Renal cortical epithelial cell (primary cell): ENCODE data around the gene C6orf118. TPM values are rescaled to one million over a fixed set of nuclear protein-coding genes. Genes with fewer than 3 reads are reported as not detected.

Experiments
- DNase-seq: peaks from one replicate; pipeline ENCODE4 v3.0.0-alpha.2; 2011; ENCODE audit warnings: low read depth
- total RNA-seq: library from RNA; depleted of rRNA; stranded (reverse); fragments of >200 nt; gene quantifications from 2 replicates; pipeline ENCODE4 v1.2.3, GENCODE V29; 2014

Gene C6orf118
- total RNA-seq = 0.10 TPM in 1 of 2 replicates, not detected in the other

DNA sequence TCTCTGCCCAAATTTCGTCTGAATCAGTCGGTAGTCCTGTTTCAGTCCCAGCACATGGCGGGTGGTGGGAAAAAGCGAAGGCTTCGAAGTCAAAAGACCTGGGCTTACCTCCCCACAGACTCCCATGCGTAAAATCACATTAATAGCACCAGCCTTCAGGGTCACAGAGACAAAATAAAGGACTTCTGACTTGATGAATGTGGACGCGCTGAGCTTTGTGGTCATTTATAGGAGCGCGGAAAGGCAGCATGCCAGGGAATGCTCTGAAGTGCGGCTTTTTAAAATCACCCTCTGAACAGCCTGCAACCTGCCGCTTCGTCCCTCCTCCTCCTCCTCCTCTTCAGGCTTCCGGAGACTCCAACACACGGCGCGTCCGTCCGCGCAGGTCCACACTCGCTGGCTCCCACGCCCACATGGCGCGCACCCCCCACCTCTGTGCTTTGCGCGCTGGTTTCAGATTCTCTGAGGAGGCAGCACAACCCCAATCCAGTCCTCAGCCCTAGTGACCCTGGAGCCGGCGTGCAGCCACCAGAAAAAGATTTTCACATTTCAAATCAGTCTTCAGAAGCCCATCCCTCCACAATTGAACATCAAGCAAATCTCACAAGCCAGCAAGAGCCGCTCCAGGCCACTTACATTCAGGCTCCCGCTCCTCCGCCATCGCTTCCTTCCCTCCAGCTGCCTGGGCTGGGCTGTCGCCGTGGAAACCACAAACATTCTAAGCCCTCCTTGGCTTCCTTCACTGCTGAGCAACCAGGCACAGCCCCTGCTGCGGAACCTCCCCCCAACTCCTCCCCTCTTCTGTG, at the start of gene C6orf118:
C6orf118 (minus strand) TSS at position 680 of the 806 bp plus-strand sequence; CDS start at position 661, 19 bp downstream.
- peak; percentile 80 for DNase-seq

DNA sequence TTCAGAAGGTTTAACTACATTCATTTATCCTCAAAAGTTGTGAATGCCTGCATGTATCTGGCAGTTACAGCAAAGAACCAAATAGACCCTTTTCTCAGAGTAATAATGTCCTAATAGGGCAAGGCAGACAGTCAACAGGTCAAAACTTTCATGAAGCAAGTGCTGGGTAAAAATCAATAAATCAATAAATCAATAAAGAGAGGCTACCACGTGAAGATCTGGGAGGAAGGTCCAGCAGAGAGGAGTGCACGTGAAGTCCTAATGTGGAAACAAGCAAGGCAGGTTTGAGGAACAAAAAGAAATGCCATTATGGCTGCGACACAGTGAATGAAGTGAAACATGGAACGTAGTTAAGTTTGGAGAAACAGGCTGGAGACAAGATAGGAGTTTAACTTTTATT, 36.3 kb upstream of the C6orf118 start:
- no peak for DNase-seq

DNA sequence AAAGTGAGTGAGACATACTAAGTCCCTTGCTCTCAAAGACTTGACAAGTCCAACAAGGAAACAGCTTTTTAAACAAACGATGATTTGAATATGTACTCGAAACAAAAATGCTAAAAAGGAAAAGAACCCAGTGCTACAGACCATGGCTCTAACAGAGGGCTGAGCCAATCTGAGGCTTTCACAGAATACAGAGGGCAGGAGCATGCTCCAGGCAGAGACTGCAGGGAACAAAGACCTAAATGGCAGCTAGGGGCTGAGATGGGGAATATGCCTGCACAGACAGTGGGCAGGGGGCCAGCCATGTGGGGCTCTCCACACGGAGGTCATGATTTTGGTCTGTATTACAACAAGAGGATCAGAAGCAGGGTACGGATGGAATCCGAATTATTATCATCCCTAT, 31.1 kb upstream of the C6orf118 start:
- DNase-seq = no peak

DNA sequence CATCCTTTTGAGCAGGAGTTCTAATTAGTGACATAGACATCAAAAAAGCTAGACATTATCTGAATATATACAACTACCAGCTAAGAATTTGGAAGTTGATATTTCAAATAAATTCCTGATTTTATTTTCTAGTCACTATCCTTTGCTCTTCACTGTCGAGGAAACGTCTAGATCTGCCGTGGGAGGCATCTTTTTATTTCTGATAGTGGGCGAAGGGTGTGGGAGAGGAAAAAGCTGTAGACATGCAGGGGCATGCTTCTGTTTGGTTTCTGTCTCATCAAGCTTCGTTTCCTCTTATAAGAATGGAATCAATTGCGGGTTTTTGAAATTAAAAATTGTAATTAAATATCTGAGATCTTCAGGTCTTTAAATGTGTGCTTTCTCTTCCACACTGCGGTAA, 16.2 kb upstream of the C6orf118 start:
- DNase-seq = no peak

DNA sequence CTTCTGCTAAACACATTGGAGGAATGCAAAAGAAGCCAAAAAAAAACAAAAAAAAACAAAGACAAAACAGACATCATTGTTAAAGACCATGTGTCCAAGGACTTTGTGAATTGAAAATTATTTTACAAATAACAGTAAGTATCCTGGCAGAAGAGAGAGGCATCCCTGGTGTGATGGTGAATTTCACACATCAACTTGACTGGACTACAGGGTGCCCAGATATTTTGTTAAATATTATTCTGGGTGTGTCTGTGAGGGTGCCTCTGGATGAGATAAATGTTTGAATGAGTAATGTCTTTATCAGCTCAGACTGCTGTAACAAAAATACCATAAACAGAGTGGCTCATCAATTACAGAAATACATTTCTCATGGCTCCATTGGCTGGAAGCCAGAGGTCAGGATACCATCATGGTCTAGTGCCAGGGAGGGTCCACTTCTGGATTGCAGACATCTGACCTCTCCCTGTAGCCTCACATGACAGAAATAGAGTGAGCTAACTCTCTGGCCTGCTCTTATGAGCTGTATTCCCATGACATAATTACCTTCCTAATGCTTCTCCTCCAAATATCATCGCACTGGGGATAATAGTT, 12.2 kb upstream of the C6orf118 start:
- no peak for DNase-seq

DNA sequence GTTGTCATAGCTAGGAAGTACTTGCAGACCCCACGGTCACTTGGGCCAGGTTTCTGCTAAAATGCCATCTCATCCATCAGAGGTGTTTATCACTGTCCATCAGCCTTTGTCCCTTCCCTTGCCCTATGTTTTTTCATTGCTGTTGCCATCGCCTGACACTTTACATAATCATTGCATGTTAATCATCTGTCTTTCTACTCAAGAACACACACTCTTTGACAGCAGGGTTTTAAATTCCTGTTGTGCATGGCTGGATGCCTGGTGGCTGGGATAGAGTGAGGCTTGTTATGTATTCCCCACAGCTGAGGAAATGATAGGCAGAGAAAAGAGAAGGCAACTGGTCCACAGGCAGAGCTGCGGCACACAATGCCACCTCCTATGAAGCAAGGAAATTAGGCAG, 11.7 kb upstream of the C6orf118 start:
- no peak for DNase-seq

DNA sequence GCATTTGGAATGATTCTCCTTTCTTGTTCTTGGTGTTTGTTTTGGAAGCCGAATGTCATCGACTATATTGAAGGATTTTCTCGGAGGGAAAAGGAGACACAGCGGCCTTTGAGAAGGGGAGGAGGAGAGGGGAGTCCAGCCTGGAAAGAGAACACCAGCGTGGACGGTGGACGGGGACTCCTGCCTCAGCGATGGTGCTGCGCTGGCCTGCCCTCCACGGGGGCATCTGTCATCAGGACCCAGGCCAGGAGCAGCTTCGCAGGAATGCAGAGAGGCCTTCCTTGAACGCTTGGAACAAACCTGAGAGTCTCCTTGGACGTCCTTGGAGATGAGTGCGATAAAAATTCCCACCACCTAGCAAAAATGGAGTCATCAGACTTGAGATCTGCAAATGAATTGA, 8.3 kb upstream of the C6orf118 start:
- DNase-seq = no peak

DNA sequence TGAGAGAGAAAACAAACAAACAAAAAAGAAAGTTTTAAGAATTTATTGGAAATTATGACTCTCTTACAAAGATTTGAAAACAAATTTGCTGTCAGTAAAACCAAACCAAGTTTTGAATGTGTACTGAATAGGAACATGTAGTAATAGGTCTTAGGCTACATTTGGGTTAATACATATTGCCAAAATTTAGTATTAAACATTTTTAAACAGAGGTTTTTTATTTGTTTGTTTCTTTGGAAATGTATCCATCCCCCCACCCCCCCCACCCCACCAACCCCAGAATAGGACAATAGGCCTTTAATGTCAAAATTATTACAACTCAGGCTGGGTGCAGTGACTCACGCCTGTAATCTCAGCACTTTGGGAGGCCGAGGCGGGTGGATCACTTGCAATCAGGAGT, 2.5 kb downstream of the C6orf118 start:
- DNase-seq = no peak

DNA sequence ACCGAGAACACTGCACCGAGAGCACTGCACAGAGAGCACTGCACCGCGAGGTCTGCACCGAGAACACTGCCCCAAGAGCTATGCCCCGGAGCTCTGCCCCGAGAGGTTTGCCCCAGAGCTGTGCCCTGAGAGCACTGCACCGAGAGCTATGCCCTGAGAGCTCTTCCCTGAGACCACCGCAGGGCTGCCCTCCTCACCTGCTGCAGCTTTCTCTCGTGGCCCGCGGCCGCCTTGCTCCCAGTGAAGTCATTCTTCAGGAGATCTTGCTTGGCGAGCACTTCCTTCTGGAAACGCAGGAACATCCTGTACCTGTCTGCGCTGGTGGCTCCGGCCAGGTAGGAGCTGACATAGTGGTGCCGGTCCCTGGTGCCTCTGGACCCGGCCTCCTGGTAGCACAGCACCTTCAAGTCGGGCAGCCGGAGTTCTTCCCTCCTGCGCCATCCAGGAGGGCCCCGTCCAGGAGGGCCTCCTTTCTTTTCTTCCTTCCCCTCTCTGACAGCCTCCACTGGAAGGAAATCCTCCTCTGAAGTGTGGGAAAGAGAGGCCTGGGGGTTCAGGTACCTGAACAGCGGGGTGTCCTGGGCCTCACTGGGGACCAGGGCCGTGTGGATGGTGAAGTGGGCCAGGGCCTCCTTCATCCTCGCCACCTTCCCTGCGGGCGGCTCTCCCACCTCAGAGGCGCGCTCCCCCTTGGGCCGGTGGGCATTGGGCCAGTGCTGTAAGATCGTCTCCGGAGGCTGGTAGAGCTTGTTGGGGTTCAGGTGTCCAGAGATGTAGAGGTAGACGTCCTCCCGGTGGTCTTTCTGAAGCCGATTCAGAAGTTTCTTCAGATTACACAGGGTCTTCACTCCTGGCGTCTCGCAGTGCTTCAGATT, 7.8 kb downstream of the C6orf118 start:
- DNase-seq = no peak

DNA sequence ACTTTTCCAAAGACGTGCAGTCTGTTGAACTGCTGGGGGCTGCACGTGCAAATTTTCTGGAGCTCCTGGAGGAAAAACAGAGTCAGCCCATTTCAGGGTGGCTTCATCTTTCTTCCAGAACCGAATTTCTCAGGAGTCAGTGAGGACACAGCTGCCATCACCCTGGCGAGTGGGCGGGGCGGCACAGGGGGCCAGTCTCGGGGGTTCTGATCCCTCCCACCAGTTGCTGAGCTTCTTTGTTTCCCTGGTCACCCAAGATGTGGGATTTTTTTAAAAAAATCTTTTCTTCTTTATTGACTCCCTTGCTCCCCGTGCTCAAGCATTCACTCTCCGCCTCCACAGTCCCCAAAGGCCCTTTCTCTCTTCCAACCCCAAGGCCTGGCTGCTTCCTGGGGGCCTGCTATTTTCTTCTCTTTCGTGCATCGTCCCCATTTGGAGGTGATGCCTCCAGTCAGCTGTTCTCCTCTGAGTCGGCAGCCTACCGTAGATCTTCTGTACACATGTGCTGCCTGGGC, 8.9 kb downstream of the C6orf118 start:
- DNase-seq = no peak

DNA sequence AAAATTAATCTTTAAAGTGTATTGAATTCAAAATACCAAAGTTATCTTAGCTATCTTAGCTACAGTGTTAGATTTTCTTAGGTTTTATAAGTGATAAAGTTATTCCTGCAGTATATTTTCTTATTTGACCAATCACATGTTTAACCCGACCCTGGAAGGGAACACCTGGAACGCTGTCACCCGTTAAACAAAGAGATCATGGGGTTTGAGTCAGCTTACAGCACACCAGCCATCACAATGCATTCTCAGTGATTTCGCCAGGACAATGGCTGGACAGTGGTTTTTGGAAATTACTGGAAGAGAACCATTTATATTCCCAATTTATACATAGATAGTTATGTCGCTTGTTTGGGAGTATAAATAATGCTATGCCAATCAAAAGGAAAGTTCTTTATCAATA, 10.5 kb downstream of the C6orf118 start:
- no peak for DNase-seq

DNA sequence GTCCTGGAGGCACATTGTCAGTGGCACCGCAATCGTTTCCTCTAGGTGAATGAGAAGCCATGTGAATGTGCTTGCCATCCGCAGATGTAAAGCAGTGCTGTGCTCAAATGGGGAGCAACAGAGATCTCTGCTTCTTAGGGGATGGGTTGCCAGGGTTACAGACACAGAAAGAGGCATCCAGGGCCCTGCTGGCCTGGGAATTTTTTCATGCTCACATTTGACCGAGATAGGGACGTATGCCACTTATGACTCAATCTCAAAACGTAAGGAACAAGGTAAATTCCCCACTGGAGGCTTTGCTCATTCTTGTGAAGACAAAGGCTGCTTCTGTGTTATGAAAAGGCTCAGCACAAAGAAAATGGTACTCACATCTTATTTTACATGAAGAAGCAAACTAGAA, 11.0 kb downstream of the C6orf118 start:
- no peak for DNase-seq

DNA sequence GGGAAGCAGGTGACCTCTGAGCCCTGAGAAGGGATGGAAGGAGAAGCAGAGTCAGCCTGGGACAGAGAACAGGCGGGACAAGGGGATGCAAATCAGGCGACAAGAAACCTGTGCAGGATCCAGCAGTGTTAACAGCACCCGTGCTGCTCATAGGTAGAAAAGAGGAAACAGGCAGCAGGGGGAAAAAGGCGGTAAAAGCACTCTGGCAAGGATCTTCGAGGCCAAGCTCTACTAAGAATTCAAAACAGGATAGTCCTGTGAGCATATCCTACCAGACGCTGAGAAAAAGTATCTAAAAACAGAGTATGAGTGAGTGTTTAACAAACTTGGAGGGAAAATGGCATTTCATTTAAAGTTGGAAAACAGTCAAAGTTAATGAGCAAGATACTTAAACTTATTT, 16.7 kb downstream of the C6orf118 start:
- DNase-seq = no peak

DNA sequence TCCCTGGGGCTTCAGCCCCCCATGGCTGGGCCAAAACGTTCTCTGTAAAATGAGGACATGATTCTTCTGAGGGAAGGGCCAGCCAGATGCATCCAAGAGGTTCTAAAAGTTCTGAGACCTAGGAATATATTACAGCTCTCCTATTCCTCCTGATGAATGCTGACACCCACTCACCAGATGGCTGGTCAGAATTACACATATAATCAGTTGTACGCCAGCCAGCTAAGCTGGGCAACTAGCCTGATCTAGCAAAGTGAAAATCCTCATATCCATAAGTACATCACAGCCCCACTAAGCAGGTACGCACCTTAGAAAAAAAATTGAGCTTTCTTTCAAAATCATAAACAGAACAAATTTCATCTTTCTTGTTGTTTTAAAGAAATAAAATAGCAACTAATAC, 34.8 kb downstream of the C6orf118 start:
- no peak for DNase-seq

DNA sequence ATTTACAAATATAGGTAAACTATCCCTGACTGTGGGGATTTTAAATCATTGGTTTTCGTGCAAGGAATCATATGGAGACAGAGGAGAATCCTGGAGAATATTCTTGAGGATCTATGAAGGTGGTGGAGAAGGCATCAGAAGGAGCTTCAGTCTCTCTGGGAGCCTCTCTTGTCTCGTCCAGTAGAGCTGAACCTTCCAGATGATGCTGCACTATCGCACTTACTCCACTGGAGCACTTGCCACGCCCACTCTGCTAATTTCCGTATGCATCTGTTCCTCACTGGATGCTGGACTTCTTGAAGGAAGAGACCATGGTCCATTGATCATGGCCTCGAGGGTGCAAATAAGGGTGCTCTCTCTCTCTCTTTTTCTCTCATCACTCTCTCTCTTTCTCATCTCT, 36.8 kb downstream of the C6orf118 start:
- no peak for DNase-seq

DNA sequence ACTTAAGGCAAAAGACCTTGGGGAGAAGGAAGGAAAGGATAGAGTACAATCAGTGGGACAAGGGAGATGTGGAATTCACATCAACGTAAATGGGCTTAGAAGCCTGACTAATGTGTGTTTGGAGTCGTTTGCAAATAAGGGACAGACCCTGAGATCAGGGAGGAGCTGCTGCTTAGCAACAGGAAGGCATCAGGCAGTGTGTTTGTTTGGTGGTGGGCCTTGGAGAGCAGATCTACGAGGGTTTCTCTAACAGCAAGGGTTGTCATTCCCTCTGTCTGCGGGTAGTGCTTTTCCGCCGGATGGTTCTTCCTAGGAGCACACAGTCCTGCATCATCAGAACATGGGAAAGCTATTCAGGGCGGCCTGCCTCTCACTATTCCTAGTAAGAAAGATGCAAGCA, 40.4 kb downstream of the C6orf118 start:
- DNase-seq = no peak

DNA sequence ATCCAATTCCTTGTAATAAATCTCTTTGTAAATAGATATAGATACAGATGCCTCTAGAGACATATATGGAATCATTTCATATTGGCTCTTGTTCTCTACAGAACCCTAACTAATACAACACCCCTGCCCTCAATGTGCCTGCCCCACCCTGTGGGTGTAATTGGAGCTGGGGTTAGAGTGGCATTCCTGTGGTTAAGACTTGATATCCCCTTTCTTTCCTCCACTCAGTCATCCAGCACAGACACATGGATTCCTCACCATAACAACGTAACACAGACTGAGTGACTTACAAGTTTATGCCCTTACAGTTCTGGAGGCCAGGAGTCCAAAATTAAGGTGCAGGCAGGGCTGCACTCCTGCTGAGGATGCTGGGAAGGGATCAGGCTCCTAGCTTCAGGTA, 42.8 kb downstream of the C6orf118 start:
- DNase-seq = peak; percentile 4

DNA sequence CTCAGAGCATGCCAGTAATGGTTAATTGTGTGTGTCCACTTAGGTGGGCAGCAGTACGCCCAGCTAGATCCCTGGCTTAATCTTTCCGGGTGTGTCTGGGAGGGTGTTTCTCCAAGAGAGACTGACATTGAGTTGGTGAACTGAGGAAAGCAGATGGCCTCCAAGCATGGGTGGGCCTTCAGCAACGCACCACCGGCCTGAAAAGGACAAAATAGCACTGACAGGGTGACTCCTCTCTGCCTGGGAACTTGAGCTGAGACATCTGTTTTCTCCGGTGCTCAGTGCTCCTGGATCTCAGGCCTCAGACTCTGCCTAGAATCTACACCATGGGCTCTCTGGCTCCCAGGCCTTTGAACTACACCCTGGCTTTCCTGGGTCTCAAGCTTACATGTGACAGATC, 43.2 kb downstream of the C6orf118 start:
- DNase-seq = no peak

DNA sequence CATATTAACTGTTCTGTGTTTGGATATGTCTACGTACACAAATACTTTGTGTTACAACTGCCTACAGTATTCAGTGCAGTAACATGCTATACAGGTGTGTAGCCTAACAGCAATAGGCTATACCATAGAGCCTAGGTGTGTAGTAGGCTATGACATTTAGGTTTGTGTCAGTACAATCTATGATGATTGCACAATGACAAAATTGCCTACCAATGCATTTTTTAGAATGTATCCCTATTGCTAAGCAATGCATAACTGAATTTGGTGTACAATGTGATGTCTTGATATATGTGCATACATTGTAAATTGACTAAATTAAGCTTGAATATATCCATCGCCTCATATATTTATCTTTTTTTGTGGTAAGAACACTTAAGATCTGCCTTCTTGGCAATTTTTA, 48.9 kb downstream of the C6orf118 start:
- DNase-seq = no peak

DNA sequence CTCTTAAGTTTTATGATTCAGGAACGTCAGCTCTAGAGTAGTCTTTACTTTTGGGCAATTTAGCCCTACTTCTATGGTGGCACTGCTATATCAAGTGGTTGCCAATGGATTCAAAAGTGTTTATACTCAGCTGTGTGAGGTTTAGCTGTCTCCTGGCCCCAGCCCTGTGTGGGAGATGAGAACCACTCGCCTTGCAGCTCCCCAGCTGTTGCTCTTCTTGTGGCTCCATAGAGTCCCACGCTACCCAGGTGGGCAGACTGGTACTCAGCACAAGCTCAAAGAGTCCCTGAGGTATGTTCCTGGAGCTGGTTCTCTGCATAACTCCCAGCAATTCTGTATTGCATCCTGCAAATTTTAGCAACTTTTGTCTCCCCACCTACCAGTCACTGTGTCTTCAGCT, 59.6 kb downstream of the C6orf118 start:
- no peak for DNase-seq

DNA sequence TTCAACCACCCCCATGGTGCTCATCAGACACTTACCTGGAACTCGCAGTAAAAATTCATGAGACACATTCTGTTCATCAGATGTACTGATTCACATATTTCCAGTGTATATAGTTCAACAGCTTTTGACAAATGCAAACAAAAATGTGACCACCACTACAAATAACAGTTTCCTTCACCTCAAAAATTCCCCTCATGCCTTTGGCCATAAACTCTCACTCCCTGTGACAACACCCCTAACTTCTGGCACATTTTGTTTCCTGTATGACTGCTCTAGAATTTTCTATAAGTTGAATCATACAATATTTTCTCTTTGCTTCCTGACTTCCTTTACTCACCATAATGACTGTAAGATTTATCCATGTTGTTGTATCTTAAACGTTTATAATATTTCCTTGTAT, 63.7 kb downstream of the C6orf118 start:
- DNase-seq = peak; percentile 1

DNA sequence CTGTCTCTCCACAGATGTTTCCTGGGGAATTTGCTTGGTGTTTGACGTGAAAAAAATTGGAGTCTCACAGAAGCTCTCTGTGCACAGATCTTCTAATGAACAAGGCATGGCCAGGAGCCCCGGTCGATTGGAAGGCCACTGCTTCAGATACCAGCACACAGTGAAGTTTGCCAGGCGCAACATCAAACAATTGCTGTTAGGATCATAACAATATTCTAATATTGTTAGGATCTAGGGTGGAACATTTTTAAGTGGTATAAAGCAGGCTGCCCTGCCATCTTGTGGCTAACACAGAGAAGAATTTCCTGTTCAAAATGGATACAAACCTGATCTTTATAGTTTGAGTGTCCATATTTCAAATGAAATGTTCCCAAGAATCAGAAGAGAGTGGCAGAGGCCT, 64.1 kb downstream of the C6orf118 start:
- peak; percentile 26 for DNase-seq
